HUES6 (cell line): ENCODE results near the gene CDADC1.

Source experiments
- H3K27ac ChIP-seq: 2 replicates; pipeline ENCODE4 v1.7.0; 2013; ENCODE audit warnings: low read depth, mild to moderate bottlenecking, low read length, inconsistent platforms
- H3K27me3 ChIP-seq: 2 replicates; pipeline ENCODE4 v1.6.1; 2013; ENCODE audit warnings: low read length; ENCODE audit not compliant: control insufficient read depth, insufficient read depth
- H3K36me3 ChIP-seq: 2 replicates; pipeline ENCODE4 v1.6.1; 2013; ENCODE audit warnings: low read length; ENCODE audit not compliant: control insufficient read depth, insufficient read depth
- H3K4me1 ChIP-seq: 2 replicates; pipeline ENCODE4 v1.6.1; 2013; ENCODE audit warnings: low read length; ENCODE audit not compliant: control insufficient read depth, insufficient read depth
- H3K4me3 ChIP-seq: 2 replicates; pipeline ENCODE4 v1.5.1; 2013; ENCODE audit warnings: low read depth, low read length
- H3K9ac ChIP-seq: one replicate; pipeline ENCODE4 v1.6.1; 2013; ENCODE audit warnings: mild to moderate bottlenecking, low read length
- H3K9me3 ChIP-seq: 2 replicates; pipeline ENCODE4 v1.6.1; 2013; ENCODE audit warnings: low read depth, low read length; ENCODE audit not compliant: control insufficient read depth, insufficient read depth

The CDADC1 gene

DNA sequence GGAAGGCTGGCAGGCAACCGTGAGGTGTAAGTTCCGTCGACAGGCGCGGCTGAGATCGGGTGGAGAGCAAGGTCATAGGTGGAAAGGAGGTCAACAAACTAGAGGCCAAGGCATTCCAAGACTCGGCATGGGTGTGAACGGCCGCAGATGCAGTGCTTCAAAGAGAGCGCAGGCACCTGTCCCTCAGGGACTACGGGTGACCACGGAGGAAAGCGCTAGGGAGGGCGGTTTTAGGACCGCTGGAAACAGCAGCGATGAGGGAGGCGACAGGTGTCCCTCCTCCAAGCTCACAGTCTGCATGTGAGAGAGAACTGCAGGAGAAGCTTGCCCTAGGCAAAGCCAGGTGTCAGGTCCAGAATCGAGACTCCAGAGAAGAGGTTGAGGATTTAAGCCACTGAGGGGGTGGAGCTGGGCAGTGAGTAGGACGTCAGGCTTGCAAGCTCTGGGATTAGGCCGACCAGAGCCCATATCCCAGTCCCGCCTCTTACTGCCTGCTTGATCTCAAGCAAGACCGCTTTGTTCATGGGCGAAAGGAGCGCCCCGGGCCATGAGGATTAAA lies 29.2 kb upstream of the CDADC1 start:
- Histone ChIP-seq H3K27me3 (peaks cover 77% of the 10 kb centered on the region), H3K27ac (no peak overlapping the region), H3K9me3 (no peaks in the 10 kb centered on the region), H3K36me3 (no peaks in the 10 kb centered on the region), H3K4me1 (peaks cover 23% of the 10 kb centered on the region), H3K9ac (no peak overlapping the region), H3K4me3 (peak overlapping the region; percentile 57)

- Histone ChIP-seq H3K36me3 (no peaks in the 10 kb centered on the region), H3K4me3 (peak overlapping the region; percentile 64)
Measured at GRCh38 chr13:49219647-49220035, 28.1 kb upstream of the CDADC1 start.

GRCh38 chr13:49220036-49220855 lies 27.5 kb upstream of the CDADC1 start, which contains the start of gene MLNR:
Gene MLNR, plus strand, starts transcription at chr13:49220338. Its CDS starts 0 bp downstream, at chr13:49220338.
- no peak within 1 kb of the TSS for H3K27ac ChIP-seq
- peaks cover 93% of the 10 kb centered on the region for H3K27me3 ChIP-seq
- H3K9me3 ChIP-seq = no peaks in the 10 kb centered on the region
- no peaks in the 10 kb centered on the region for H3K36me3 ChIP-seq
- H3K4me3 ChIP-seq = peak within 1 kb of the TSS; percentile 64
- H3K9ac ChIP-seq = no peak within 1 kb of the TSS
- peaks cover 14% of the 10 kb centered on the region for H3K4me1 ChIP-seq

More at GRCh38 chr13:49219647-49220035, 28.1 kb upstream of the CDADC1 start:
- Histone ChIP-seq H3K9ac (no peak overlapping the region), H3K9me3 (no peaks in the 10 kb centered on the region), H3K27me3 (peaks cover 87% of the 10 kb centered on the region), H3K27ac (no peak overlapping the region), H3K4me1 (peaks cover 20% of the 10 kb centered on the region)

- peak overlapping the region; percentile 64 for H3K4me3 ChIP-seq
- peaks cover 12% of the 10 kb centered on the region; the same call in 1 of the 2 replicates for H3K4me1 ChIP-seq
- peaks cover 98% of the 10 kb centered on the region for H3K27me3 ChIP-seq
- H3K9me3 ChIP-seq = no peaks in the 10 kb centered on the region
- H3K27ac ChIP-seq = no peak overlapping the region
- H3K36me3 ChIP-seq = no peaks in the 10 kb centered on the region
- no peak overlapping the region for H3K9ac ChIP-seq
Measured at GRCh38 chr13:49220856-49221589, 26.7 kb upstream of the CDADC1 start.

DNA sequence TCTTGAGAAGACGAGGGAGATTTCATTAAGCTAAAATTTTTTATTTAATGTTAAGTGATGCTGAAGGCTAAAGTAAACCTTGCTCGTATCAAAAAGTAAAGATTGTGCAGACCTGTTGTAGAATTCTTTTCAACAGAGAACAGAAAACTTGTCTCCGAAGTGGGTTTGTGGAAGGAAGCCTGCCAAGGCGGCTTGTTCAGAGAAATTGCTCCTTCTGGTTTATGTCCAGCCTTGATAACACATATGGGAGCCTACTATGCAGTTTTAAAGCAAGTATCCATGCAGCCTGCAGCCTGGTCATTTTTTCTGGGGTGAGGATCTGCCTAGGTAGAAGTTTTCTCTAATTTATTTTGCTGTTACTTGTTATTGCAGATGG lies 26.1 kb upstream of the CDADC1 start:
- H3K36me3 ChIP-seq = no peaks in the 10 kb centered on the region
- H3K27me3 ChIP-seq = peaks cover 93% of the 10 kb centered on the region
- no peak overlapping the region for H3K4me3 ChIP-seq
- no peak overlapping the region for H3K27ac ChIP-seq
- H3K9me3 ChIP-seq = no peaks in the 10 kb centered on the region
- peaks cover 12% of the 10 kb centered on the region; the same call in 1 of the 2 replicates for H3K4me1 ChIP-seq
- no peak overlapping the region for H3K9ac ChIP-seq

- Histone ChIP-seq H3K9me3 (no peaks in the 10 kb centered on the region), H3K27me3 (peaks cover 54% of the 10 kb centered on the region), H3K27ac (no peak overlapping the region), H3K4me1 (0 out of 2 replicates have a peak, but pooled peaks cover 1% of the 10 kb centered on the region), H3K4me3 (no peak overlapping the region), H3K9ac (no peak overlapping the region), H3K36me3 (no peaks in the 10 kb centered on the region)
Measured at GRCh38 chr13:49225223-49226042, 22.3 kb upstream of the CDADC1 start.

DNA sequence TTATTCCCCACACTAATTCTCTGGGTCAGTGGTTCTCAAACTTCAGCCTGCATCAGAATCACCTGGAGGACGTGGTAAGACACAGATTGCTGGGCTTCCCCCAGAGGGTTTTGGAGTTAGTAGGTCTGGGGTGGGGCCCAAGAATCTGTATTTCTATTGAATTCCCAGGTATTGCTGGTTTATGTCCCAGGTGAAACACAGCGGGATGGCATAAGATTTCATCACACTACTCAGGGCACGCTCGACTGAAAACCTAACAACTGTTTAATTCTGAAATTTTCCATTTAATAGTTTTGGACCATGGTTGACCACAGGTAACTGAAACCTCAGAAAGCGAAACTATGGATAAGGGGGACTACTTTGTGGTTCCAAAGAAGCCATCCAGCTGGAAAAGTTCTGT lies 21.1 kb upstream of the CDADC1 start:
- Histone ChIP-seq H3K4me1 (no peaks in the 10 kb centered on the region), H3K4me3 (no peak overlapping the region), H3K36me3 (no peaks in the 10 kb centered on the region), H3K9ac (no peak overlapping the region), H3K27me3 (peaks cover 43% of the 10 kb centered on the region), H3K27ac (no peak overlapping the region), H3K9me3 (no peaks in the 10 kb centered on the region)

GRCh38 chr13:49234741-49235140 lies 13.0 kb upstream of the CDADC1 start:
- no peaks in the 10 kb centered on the region for H3K36me3 ChIP-seq
- no peak overlapping the region for H3K9ac ChIP-seq
- no peak overlapping the region for H3K4me3 ChIP-seq
- H3K4me1 ChIP-seq = no peaks in the 10 kb centered on the region
- H3K27me3 ChIP-seq = no peaks in the 10 kb centered on the region
- H3K9me3 ChIP-seq = no peaks in the 10 kb centered on the region
- H3K27ac ChIP-seq = no peak overlapping the region

DNA sequence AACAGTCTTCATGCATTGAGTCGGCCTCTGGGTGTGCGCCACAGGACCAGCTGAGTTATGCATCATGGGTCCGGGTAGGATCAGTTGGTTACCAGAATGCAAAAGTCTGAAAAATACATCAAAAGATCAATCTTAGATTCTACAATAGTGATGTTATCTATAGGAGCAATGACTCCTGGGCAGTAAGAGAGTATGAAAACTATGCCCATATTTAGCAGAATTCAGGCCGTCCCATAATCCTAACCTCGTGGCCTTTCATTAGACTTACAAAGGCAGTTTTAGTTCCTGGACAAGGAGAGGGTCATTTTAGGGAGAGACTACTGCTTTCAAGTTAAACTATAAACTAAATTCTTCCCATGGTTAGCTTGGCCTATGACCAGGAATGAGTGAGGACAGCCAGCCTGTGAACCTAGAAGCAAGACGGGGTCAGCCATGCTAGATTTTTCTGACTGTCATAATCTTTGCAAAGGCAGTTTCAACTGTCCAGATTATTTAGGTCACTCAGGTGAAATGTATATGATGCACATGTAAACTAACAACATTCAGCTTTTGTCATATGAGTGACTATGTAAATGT lies 11.8 kb upstream of the CDADC1 start:
- no peaks in the 10 kb centered on the region for H3K9me3 ChIP-seq
- H3K27me3 ChIP-seq = no peaks in the 10 kb centered on the region
- H3K36me3 ChIP-seq = no peaks in the 10 kb centered on the region
- no peak overlapping the region for H3K4me3 ChIP-seq
- H3K4me1 ChIP-seq = no peaks in the 10 kb centered on the region
- no peak overlapping the region for H3K9ac ChIP-seq
- no peak overlapping the region for H3K27ac ChIP-seq

GRCh38 chr13:49238621-49239020 lies 9.1 kb upstream of the CDADC1 start:
- Histone ChIP-seq H3K4me3 (no peak overlapping the region), H3K27ac (no peak overlapping the region), H3K4me1 (no peaks in the 10 kb centered on the region), H3K9ac (no peak overlapping the region), H3K27me3 (no peaks in the 10 kb centered on the region), H3K9me3 (no peaks in the 10 kb centered on the region), H3K36me3 (no peaks in the 10 kb centered on the region)
